GM12872 (cell line): ENCODE measurements around the gene NELFB.

ENCODE experiments used
- CTCF ChIP-seq: IDR thresholded peaks from 3 replicates; pipeline ENCODE4 v1.5.1; 2011; ENCODE audit warnings: low read depth, mild to moderate bottlenecking, low read length, moderate library complexity; ENCODE audit not compliant: insufficient read depth

Gene NELFB

DNA sequence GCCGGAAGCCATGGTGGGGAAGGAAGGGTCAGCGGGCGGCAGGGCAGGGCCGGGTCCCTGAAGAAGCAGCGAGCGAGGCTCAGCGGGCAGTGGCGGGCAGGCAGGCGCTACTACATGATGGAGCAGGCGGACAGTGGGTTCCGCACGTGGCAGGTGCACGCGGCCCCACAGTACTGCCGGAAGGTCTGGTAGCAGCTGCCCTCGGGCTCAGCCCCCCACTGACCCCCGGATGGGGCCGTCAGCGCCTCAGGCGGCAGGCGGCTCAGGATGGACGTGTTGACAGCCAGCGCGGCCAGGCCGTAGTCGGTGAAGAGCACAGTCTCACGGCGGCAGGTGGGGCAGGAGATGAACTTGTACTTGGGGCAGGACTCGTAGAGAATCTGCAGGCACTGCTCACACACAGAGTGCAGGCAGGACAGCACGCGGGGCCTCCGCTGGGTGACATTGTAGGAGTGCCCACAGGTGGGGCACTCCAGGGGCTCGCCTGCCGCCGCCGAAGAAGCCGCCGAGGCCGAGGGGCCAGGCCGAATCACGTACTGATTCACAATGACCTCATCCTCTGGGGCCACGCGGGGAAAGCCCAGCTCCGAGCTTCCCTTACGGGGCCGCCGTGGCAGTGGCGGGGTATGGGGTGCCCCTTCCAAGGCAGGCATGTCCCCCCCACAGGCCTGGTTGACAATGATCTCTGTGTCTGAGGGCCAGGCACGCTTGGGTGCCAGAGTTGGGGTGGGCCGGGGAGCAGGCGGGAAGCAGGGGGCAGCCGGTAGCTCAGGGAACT lies 34.6 kb upstream of the NELFB start:
- no peak for TF ChIP-seq CTCF

GRCh38 chr9:137221095-137221505 lies 34.0 kb upstream of the NELFB start:
- no peak for TF ChIP-seq CTCF

- TF ChIP-seq CTCF: no peak
Observed at GRCh38 chr9:137221506-137222111, 33.5 kb upstream of the NELFB start.

GRCh38 chr9:137222190-137223077 lies 32.7 kb upstream of the NELFB start, which contains the start of gene RNF208:
RNF208 (minus strand) TSS chr9:137222240; CDS start chr9:137221212, 1,028 bp downstream.
- no peak for TF ChIP-seq CTCF

DNA sequence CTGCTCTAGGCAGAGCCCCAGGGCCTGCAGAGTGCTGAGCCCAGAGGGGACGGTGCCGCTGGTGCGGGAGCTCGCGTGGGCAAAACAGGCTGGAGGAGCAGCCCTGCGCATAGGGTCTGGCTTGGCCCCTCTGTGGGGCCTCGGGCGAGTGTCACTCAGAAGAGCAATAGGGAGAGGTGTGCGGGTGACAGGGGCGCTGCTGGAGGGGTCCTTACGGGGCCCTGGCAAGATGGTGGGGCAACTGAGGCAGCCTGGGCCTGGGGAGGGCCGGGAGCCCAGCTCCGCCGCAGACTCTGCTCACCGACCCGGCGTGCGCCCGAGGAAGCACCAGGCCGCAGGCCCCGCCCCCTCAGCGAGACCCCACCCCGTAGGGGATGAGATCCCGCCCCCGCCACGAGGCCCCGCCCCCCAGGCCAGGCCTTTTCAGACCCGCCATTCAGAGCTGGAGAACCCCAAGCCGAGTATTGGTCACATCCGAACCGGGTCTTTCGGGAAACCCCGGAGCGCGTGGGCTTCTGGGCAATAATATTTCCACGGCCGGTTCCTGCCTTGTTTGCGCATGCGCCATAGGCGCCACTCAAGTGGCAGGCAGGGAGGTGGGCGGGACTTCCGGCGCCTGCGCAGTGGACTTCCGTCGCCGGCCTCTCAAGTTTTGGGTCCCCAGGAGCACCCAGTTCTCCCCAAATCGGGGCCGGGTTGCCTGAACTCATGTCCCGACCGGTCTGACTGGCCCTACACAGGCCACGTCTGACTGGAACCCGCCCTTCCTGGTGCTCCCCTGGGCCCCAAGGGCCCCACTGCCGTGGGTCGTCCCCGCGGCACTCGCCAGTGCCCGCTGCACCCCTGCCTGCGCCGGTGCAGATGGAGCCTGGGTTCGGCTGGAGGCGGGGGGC lies 31.8 kb upstream of the NELFB start:
- TF ChIP-seq CTCF: no peak

DNA sequence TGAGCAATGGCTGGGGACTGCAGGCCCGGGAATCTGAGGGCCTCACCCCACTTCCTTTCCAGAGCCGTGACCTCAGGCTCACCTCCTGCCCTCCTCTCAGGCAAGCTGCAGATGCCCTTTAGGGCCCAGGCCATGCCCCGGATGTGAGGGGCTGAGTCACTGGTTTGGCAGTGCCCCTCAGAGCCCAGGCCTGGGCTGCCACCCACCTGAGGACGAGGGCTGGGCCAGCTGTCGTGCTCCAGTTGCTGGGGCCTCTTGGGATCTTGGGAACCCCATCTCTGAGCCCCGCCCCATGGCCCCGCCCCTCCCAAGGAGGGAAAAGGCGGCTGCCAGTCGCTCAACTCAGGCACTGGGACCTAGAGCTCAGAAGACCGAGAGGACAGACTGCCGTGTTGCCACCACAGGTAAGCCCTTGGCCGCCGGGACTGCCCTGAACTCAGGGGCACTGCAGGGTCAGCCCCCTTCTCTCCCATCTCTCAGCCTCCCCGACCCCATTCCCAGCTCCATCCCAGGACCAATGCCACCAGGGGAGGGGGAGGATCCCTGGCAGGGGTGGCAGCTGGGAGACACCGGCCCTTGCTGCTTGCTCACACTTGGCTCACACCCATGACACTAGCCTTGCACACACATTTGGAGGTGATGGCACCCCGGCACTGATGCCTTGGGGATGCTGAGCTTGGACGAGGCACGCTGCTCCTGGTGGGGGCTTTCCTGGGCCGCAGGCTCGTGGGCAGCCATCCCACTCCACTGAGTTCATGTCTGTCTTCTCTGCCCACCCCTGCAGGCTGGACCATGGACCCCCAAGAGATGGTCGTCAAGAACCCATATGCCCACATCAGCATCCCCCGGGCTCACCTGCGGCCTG lies 30.1 kb upstream of the NELFB start, which contains the start of gene CYSRT1:
Gene CYSRT1 (plus strand): TSS at position 345 of the 865 bp plus-strand sequence. CDS start 448 bp downstream, at position 793.
- no peak for TF ChIP-seq CTCF
